CD4-positive, alpha-beta T cell treated with Interleukin-1 beta for 1 hour (primary cell): ENCODE measurements around the gene FHOD3.
A peak's percentile ranks its signal among the peaks of the same experiment; 100 is the strongest.
"Not testable (repeated sequence)": the region's sequence is repeated elsewhere in the genome, so short reads cannot be mapped to it uniquely, and the experiment has no call there.

Source experiments
- DNase-seq, 2 donors: peaks; one replicate each; pipeline ENCODE4 v3.0.0-alpha.2; 2020 to 2022

FHOD3 gene

DNA sequence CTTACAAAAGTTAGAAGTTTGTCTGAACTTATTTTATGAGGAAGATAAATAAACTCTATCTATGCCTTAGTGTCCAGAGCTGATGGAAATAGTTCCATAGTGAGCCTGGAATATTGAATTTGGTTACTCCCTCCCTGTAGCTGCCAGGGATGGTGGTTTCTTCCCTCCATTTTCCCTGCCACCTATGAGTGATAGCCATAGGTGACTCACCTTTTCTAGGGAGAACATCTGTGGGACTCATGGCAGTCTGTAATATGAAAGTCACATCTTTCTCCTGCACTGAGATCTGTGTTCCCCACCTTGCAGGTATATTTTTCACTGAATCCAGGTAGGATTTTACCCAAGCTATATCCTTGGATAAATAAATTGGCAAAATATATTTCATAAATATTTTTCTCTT lies 382.5 kb downstream of the FHOD3 start:
- no peak for DNase-seq

DNA sequence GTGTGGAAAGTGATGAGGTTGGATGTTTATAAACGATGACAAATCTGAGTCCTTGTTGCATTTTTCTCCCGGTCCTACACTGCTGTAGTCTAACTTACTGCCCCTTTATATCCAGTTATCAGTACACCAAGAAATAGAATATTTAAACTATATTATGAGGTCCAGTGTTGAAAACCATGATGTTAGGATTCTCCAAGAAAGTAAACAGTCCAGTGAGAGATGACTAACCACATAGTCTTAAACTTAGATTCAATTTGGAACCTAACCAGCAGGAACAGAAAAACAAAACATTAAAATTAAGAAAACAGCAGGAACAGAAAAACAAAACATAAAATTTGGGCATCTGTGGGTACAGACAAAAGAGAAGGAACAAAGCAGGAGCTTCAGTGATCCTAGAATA lies 388.1 kb downstream of the FHOD3 start:
- DNase-seq: no peak

DNA sequence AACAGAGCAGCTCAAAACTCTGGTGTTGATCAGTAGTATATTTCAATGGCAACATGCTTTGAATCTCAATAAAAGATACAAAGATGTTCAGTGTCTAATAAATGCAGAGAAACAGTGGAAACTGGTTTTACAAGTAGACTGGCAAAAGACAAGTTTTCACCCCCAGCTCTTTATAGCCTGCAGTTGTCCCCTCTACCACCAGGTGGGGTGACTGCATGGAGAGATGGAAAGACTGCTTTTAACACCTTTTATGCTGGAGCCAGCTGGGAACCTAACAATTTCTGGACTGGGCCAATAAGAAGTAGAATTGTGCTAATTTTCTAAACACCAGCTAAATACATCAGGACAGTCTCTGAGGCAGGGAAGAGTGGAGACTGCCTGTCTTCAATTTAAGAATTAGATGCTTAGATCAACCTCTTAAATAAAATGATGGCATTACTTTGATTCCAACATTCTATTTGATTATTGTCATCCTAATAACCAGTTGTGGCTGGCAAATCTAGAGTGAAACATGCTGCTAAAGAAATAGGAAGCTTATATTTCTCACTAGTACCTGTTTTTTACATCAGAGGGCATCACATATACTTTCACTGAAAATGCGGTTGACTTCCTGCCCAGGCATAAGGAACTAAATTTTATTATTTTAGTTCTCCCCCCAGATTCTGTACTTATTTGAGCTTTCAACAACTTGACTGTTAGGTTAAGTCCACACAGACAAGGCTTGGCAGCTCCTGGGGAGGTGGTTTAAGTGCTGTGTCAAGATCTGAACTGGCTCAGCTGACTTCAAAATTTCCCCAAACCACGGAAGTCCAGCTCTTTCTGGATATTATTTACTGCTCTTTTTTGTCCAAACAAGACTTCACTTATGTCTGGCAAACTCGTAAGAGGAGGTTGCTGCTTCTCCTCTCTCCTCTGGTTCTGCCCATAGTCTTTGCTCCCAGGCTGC lies 390.8 kb downstream of the FHOD3 start:
- DNase-seq: peak in 1 of 2 donors; percentile 30

DNA sequence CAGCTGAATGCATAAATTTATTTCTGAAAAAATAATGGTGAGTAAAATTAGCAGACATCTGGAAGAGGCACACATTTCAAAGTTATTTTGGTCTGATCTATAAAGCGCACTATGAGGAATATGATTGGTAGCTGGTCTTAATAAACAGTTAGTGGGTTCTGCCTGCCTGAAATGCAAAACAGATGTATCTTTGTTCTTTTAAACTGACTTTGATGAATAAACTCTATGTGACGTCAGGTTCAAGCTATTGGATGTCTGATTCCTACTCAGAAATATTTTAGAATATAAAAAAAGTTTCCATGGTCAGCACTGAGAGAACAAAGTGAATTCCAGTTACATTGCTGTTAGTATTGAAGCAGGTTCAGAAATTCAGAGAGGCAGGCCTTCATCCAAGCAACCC lies 394.9 kb downstream of the FHOD3 start:
- no peak for DNase-seq

DNA sequence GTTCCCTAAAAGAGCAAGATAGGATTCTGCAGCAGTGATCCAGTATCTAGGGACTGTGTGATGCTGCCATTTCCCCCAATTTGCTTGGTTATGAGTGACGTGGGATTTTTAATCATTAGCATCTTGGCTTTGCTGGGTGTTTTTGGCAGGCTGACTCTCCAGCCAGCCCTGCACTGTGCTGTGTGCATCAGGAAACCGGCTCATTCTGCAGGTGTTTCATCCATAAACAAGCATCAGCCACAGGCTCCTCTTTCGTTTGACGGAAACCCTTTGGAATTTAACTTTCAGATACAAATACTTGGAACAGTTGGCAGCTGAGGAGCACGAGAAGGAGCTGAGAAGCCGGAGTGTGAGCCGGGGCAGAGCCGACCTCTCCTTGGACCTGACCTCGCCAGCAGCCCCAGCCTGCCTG lies 395.4 kb downstream of the FHOD3 start:
- no peak for DNase-seq

GRCh38 chr18:36693931-36694620 lies 396.6 kb downstream of the FHOD3 start:
- DNase-seq: no peak

DNA sequence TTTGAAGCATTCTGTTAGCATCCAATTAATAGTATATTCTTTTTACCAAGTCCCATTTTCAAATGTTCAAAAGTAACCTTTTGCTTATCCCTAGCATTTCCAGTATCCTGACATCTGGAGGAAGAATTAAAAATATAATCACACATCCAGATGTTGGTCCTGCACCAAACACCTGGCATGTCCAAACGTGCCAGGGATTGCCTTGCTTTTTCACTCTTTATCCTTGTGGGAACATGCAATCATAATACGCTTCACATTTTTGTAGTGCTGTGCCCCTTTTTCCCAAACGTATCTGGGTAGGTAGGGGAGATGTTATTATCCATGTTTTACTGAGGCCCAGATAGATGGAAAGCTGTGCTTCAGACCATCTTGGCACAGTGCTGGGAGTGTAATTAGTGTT lies 398.3 kb downstream of the FHOD3 start:
- DNase-seq: no peak

DNA sequence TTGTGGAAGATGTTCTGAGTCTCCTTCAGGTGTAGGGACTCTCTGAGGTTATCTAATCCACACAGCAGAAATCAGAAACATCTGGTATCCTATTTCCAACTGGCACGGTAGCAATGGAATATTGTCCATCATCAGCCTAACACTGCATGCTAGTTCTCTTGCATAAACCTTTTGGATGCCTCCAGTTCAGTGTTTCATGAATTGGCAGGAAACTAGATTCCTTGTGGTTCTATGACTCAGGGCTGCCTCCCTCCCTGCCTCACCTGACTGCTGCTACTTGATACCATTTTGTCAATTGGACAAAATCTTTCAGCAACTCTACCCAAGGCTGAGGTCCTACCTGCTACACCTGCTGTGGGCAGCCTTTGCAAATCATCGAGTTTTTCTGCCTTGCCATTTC lies 400.4 kb downstream of the FHOD3 start:
- no peak for DNase-seq

DNA sequence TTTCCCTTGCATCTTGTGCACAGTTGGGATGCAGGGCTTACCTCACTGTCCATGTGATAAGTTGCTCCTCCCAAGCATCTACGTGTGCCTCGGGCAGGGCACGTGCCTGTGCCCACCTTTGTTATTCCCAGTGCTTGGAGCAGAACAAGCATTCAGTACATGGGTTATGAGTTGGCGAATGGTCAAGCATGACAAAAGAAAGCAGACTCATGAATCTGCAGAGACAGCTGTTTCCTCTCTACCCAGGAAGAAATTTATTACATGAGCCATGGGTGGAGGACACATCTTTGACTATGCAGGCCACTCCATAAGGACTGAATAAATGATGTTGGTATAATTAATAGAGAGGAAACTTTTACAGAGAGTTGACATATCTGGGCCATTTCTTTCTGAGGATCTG lies 403.4 kb downstream of the FHOD3 start:
- DNase-seq: no peak

DNA sequence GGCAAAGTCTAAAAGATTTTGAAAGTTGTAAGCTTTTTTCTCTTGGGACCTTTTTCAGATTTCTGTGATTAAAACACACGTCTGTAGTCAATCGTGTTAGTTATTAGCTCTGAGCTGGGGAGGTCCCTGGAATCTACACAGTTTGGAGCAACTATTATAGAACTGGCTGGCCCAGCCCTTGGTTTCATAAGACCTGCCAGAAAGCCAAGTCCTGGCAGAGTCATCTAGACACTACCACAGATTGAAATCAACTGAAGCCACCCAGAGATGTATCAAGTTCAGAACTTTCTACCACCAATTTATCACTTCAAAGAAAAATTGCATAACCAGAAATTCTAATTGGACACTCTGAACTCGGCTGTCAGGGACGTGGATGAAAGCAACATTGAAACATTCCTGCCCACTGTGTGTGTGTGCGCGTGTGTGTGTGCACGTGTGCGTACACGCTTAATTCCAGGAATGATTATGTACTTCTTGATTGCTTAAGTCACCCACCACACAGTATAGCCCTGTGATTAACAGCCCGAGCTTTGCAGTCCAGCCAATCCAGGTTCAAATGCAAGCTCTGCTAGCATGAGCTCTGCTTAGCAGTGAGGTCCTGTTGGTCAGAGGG lies 405.0 kb downstream of the FHOD3 start:
- no peak for DNase-seq

DNA sequence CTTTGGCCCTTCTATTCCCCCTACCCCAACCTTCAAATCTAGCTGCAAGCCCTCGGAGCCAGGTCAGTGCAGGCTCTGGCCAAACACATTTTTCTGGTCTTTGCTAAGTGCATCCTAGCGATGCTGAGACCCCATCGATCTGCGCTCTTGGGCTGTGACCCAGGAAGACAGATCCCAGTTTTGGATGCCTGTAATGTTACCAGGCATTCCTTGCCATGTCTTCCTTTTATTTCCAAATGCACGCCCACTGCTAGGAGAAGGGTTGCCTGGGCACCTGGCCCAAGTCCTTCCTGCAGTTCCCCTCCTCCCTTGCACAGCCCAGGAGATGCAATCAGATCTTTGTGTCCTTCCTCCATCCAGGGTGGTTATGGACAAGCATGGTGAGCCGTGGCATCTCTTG lies 406.6 kb downstream of the FHOD3 start:
- DNase-seq: no peak

DNA sequence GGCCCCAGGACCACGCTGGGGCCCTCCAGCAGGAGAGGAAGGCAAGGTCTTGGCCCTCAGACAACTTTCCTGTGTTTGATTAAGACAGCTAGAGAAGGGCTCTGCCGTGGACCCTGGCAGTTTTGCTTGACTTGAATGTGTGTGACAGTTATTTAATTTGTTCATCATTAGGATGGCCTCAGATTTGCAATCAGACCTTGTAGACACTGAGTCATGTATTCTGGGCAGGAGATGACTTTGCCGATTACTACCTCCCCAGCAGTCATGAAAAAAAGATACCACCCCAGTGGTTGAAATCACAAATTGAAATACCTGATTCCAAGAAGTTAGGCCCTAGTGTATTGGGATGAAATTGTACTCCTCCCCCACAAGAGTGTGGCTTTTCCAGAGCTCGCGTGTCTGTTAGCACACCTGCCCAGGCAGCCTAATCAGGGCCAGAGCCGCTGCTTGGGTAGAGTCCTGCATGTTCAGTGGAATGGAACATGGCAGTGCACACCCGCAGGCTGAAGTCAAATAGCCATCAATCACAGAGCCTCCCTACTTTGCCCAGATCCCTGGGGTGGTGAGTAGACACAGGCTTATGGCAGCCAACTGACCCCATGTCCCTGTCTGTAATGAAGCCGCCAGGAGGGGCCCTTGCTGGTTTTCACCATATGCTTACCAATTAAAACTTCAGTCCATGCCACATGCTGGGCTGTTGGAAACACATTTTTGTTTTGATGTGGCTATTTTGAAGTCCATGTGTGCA lies 408.8 kb downstream of the FHOD3 start:
- DNase-seq: no peak

- DNase-seq: no peak
These were observed 410.9 kb downstream of the FHOD3 start for GRCh38 chr18:36708366-36708765.

- DNase-seq: no peak
These were observed 411.8 kb downstream of the FHOD3 start for GRCh38 chr18:36709315-36709714.

DNA sequence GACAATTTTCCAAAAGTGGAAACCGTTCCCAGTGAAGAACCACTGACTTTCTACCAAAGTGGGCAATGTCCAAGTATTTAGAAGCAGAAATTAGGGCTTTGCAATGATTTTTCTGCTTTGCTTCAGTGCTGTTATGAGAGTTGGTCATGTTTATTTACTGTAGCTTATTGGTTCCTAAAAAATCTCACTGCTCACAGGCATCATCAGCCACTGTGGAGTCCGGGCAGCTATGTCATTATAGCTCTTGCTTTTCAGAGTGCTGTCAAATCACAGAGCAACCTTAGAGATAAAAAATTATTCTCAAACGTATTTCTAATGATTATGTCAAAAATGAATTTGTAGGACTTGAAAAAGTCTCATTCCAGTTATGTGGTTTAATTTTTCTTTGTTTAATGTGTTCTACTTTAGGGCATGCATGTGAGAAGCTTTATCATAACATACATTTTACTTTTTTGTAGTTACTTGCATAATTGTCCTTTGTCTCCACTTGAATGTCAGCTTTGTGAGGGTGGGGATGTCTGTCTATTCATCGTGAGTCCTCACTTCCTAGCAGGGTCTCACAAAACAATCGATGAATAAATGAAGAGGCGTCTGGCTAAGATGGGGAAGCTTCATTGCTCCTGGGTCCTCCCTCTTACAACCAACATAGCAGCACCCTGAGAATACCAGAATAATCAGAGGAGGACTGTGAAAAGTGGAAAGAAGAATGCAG lies 413.7 kb downstream of the FHOD3 start:
- DNase-seq: no peak

DNA sequence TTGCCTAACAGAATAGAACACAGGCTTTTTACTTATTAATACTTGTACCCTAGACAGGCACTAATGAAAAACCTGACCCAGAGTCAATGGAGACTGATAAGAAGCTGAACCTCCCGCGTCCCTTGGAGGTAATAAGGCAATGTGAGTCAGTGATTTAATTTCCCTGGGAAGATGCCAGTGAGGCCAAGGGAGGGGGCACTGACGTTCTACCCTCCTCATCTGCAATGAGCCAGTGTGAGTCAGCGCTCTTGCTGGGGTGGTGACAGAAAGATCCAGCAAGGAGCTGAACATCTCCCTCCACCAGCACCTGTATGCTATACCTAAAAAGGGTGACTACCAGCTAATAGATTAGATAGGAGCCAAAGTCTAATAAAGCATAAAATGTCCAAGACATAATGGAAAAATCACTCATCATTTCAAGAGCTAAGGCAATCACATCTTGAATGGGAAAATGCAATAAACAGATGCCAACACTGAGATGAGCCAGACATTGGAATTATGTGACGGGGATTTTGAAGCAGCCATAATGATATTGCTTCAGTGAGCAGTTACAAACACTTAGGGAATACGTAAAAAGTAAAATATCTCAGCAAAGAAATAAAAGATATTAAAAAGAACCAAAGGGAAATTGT lies 414.4 kb downstream of the FHOD3 start:
- DNase-seq: no peak

GRCh38 chr18:36714476-36714875 lies 417.0 kb downstream of the FHOD3 start:
- no peak for DNase-seq

DNA sequence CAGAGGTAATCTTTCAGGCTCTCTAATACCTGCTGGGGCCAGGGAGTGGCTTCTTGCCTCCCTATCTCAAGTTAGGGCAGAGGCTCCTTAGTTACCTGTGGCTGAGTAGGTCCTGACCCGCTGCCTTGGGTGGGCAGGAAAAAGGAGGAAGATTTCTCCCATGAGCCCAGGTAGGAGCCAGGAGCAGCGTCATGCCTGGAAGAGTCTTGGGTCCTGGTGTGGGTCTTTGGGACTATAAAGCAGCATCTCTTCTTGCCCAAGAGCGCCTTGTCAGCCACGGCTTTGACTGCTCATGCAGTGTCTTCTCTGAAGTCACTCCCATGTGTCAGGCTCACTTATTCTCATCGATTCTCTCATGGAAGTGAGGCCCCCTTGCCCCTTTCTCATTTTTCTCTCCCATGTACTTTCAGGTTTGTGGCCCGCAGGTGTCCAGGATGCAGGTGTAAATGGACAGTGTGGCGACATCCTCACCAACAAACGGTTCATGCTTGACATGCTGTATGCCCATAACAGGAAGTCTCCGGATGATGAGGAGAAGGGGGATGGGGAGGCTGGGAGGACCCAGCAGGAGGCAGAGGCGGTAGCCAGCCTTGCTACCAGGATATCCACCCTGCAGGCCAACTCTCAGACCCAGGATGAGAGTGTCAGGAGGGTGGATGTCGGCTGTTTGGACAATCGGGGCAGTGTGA lies 420.1 kb downstream of the FHOD3 start:
- no peak for DNase-seq

DNA sequence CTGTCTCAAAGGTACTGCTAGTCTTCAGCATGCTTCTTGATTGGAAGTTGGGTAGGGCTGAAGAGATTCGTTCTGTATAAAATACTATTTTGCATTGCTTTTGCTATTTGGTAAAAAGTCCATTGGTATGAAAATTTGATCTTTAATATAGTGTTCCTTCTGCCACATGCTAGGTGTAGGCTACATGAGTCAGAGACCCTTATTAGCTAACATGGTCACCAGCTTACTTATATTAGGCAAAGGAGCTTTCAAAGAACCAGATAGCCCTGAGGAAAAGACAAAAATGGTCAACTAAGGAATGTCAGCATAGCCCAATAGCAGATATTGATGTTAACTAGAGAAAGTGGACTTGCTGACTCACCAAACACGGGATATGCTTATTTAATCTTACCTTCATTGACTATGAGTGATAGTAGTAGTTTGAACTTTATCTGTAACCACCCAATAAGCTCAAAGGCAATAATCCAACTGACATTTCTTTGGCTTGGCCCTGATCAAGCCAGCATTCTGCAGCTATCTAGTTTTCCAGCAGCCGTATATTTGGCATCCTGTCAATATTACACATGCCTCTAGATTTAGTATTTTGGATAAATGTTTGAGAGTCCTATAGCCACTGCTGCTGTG lies 421.3 kb downstream of the FHOD3 start:
- no peak for DNase-seq

- DNase-seq: no peak
These were observed 422.1 kb downstream of the FHOD3 start for GRCh38 chr18:36719630-36720029.

- DNase-seq: not testable (repeated sequence)
These were observed 423.8 kb downstream of the FHOD3 start for GRCh38 chr18:36721351-36721750.
